H1 (cell line): ENCODE data around the gene TCL1A. TPM values are rescaled to one million over a fixed set of nuclear protein-coding genes. Genes with fewer than 3 reads are reported as not detected.

Experiments
- CTCF ChIA-PET: fragments of 300-600 bp; sonication (Branson Sonifier 250); formaldehyde crosslinking; loops from one replicate; lab custom pipeline; 2021; ENCODE audit not compliant: partially characterized antibody; lab: Charles Lee
- POLR2A ChIA-PET: fragments of 300-600 bp; sonication (Branson Sonifier 250); formaldehyde crosslinking; loops from one replicate; lab custom pipeline; 2021; ENCODE audit warnings: inconsistent platforms; ENCODE audit not compliant: partially characterized antibody; lab: Charles Lee
- DNase-seq, 2 experiments: peaks; one replicate each; pipeline versions ENCODE4 v3.0.0 to v3.0.0-alpha.2; 2010 to 2022; ENCODE audit warnings: low spot score in 2 of 2, low read depth in 1 of 2, mixed read lengths in 1 of 2
- FAIRE-seq: peaks from 2 replicates; lab custom pipeline; 2011; peaks lifted over from hg19 to GRCh38; lab: Jason Lieb, UNC
- H2AFZ ChIP-seq: 2 replicates; pipeline ENCODE4 v1.8.1; 2012; ENCODE audit warnings: low read length, inconsistent platforms
- H2AK5ac ChIP-seq: 2 replicates; pipeline ENCODE4 v1.6.1; 2013; ENCODE audit warnings: low read depth, low read length
- H2BK120ac ChIP-seq: replicated peaks from 2 replicates; pipeline ENCODE3; 2013; ENCODE audit warnings: low read depth, low read length, inconsistent platforms
- H2BK12ac ChIP-seq: 2 replicates; pipeline ENCODE4 v1.6.1; 2013; ENCODE audit warnings: low read depth, low read length
- H2BK15ac ChIP-seq: 2 replicates; pipeline ENCODE4 v1.6.1; 2013; ENCODE audit warnings: low read length
- H2BK20ac ChIP-seq: 2 replicates; pipeline ENCODE4 v1.6.1; 2013; ENCODE audit warnings: low read length
- H2BK5ac ChIP-seq: 2 replicates; pipeline ENCODE4 v1.6.1; 2013; ENCODE audit warnings: low read depth, low read length
- H3K14ac ChIP-seq: 2 replicates; pipeline ENCODE4 v1.6.1; 2013; ENCODE audit warnings: inconsistent platforms; ENCODE audit not compliant: insufficient read length
- H3K18ac ChIP-seq: 2 replicates; pipeline ENCODE4 v1.6.1; 2013; ENCODE audit warnings: low read length; ENCODE audit errors: extremely low read depth
- H3K23ac ChIP-seq: 2 replicates; pipeline ENCODE4 v1.6.1; 2013; ENCODE audit warnings: inconsistent platforms; ENCODE audit not compliant: insufficient read length
- H3K23me2 ChIP-seq: 2 replicates; pipeline ENCODE4 v1.6.1; 2013; ENCODE audit warnings: low read depth, low read length
- H3K27ac ChIP-seq: 2 replicates; pipeline ENCODE4 v1.6.1; 2011; ENCODE audit warnings: low read depth, low read length, inconsistent platforms
- H3K27me3 ChIP-seq, 4 experiments: replicated peaks in 1 of 4; 1 replicate in 1 of 4; 2 replicates in 3 of 4; pipeline versions ENCODE4 v1.6.1 to v1.8.1; 2011 to 2013; ENCODE audit warnings: low read length in 3 of 4, mild to moderate bottlenecking in 3 of 4, inconsistent platforms in 2 of 4, mixed read lengths in 2 of 4, moderate library complexity in 1 of 4; ENCODE audit not compliant: control insufficient read depth in 3 of 4, insufficient read depth in 3 of 4; ENCODE audit errors: extremely low read depth in 1 of 4
- H3K36me3 ChIP-seq, 4 experiments: 2 replicates each; pipeline versions ENCODE4 v1.6.1 to v1.8.1; 2011 to 2013; ENCODE audit warnings: mild to moderate bottlenecking in 4 of 4, low read length in 3 of 4, moderate library complexity in 2 of 4, control low read depth in 1 of 4, inconsistent platforms in 1 of 4; ENCODE audit not compliant: insufficient read depth in 4 of 4, control insufficient read depth in 2 of 4
- H3K4ac ChIP-seq: replicated peaks from 2 replicates; pipeline ENCODE3; 2013; ENCODE audit warnings: low read length, low read depth, mixed read lengths, inconsistent platforms; ENCODE audit not compliant: insufficient read length
- H3K4me1 ChIP-seq, 4 experiments: replicated peaks in 1 of 4; 1 replicate in 1 of 4; 2 replicates in 3 of 4; pipeline versions ENCODE4 v1.6.1 to v1.8.1; 2011 to 2013; ENCODE audit warnings: low read length in 3 of 4, inconsistent platforms in 2 of 4, mixed read lengths in 1 of 4; ENCODE audit not compliant: insufficient read depth in 4 of 4, control insufficient read depth in 3 of 4
- H3K4me2 ChIP-seq, 2 experiments: 2 replicates each; pipeline versions ENCODE4 v1.6.1 to v1.8.1; 2011 to 2013; ENCODE audit warnings: low read depth in 2 of 2, low read length in 2 of 2, control low read depth in 1 of 2, inconsistent platforms in 1 of 2, mild to moderate bottlenecking in 1 of 2; ENCODE audit not compliant: insufficient read depth in 1 of 2
- H3K4me3 ChIP-seq, 4 experiments: fragments of 200-600, 300-600 bp in 1 of 4; sonication (generic), shearing (Covaris generic), sonication (Bioruptor Twin) in 1 of 4; 2 replicates each; pipeline versions ENCODE4 v1.5.1 to v1.8.1; 2011 to 2016; ENCODE audit warnings: low read length in 4 of 4, low read depth in 3 of 4, control low read depth in 2 of 4, inconsistent platforms in 2 of 4, mild to moderate bottlenecking in 2 of 4, mixed read lengths in 1 of 4, moderate library complexity in 1 of 4; ENCODE audit not compliant: insufficient read depth in 2 of 4; ENCODE audit errors: extremely low read depth in 1 of 4
- H3K56ac ChIP-seq: replicated peaks from 2 replicates; pipeline ENCODE3; 2013; ENCODE audit warnings: low read depth, mild to moderate bottlenecking, mixed read lengths, low read length, inconsistent platforms; ENCODE audit not compliant: insufficient read length
- H3K79me1 ChIP-seq: 2 replicates; pipeline ENCODE4 v1.6.1; 2013; ENCODE audit warnings: low read depth, low read length, control low read depth
- H3K79me2 ChIP-seq, 2 experiments: 2 replicates each; pipeline versions ENCODE4 v1.6.1 to v1.8.1; 2012 to 2013; ENCODE audit warnings: low read length in 2 of 2, mild to moderate bottlenecking in 2 of 2, inconsistent platforms in 1 of 2; ENCODE audit not compliant: insufficient read depth in 2 of 2, control insufficient read depth in 1 of 2
- H3K9ac ChIP-seq, 4 experiments: replicated peaks in 1 of 4; 1 replicate in 1 of 4; 2 replicates in 3 of 4; pipeline versions ENCODE4 v1.6.1 to v1.8.1; 2011 to 2013; ENCODE audit warnings: low read depth in 3 of 4, low read length in 3 of 4, control low read depth in 2 of 4, mild to moderate bottlenecking in 2 of 4, moderate library complexity in 2 of 4, inconsistent platforms in 1 of 4; ENCODE audit errors: extremely low read depth in 1 of 4
- H3K9me3 ChIP-seq, 2 experiments: 2 replicates each; pipeline versions ENCODE4 v1.6.1 to v1.8.1; 2012 to 2013; ENCODE audit warnings: mild to moderate bottlenecking in 2 of 2, moderate library complexity in 2 of 2, control low read depth in 1 of 2, inconsistent platforms in 1 of 2, low read depth in 1 of 2, low read length in 1 of 2, mixed read lengths in 1 of 2; ENCODE audit not compliant: insufficient read depth in 2 of 2
- H4K20me1 ChIP-seq, 2 experiments: replicated peaks in 1 of 2; 2 replicates each; pipeline versions ENCODE3 to v1.8.1; 2011 to 2013; ENCODE audit warnings: inconsistent platforms in 2 of 2, low read length in 2 of 2, mild to moderate bottlenecking in 1 of 2; ENCODE audit not compliant: insufficient read depth in 2 of 2, control insufficient read depth in 1 of 2
- H4K5ac ChIP-seq: 2 replicates; pipeline ENCODE4 v1.6.1; 2013; ENCODE audit warnings: low read length, low read depth, mixed read lengths, inconsistent platforms; ENCODE audit not compliant: insufficient read length
- H4K8ac ChIP-seq: 2 replicates; pipeline ENCODE4 v1.8.0; 2013; ENCODE audit warnings: mild to moderate bottlenecking, moderate library complexity, low read length, inconsistent platforms; ENCODE audit not compliant: insufficient read depth; ENCODE audit errors: extremely low read depth
- H4K91ac ChIP-seq: replicated peaks from 2 replicates; pipeline ENCODE3; 2013; ENCODE audit warnings: low read length, mixed read lengths, inconsistent platforms; ENCODE audit not compliant: insufficient read length
- ATF2 ChIP-seq: IDR thresholded peaks from 2 replicates; pipeline ENCODE4 v1.6.1; 2012; ENCODE audit warnings: low read length, inconsistent platforms
- CEBPB ChIP-seq: IDR thresholded peaks from 2 replicates; pipeline ENCODE4 v1.6.1; 2012; ENCODE audit warnings: low read depth, low read length
- CHD2 ChIP-seq: IDR thresholded peaks from 2 replicates; pipeline ENCODE4 v1.6.1; 2012; ENCODE audit warnings: low read length, improper control_type of control experiment
- CTBP2 ChIP-seq: IDR thresholded peaks from 2 replicates; pipeline ENCODE4 v1.7.0; 2011; ENCODE audit warnings: borderline replicate concordance, mild to moderate bottlenecking, moderate library complexity, mixed read lengths, low read length; ENCODE audit not compliant: insufficient read depth, insufficient read length
- FOSL1 ChIP-seq: IDR thresholded peaks from 2 replicates; pipeline ENCODE4 v1.6.1; 2011; ENCODE audit warnings: mild to moderate bottlenecking, low read depth, low read length, moderate library complexity; ENCODE audit not compliant: insufficient read depth
- GABPA ChIP-seq: IDR thresholded peaks from 2 replicates; pipeline ENCODE4 v1.6.1; 2011; ENCODE audit warnings: mild to moderate bottlenecking, low read length, moderate library complexity, borderline replicate concordance; ENCODE audit not compliant: insufficient read depth
- JUN ChIP-seq: IDR thresholded peaks from 2 replicates; pipeline ENCODE4 v1.6.1; 2011; ENCODE audit warnings: low read depth, mild to moderate bottlenecking, improper control_type of control experiment, low read length
- NANOG ChIP-seq: IDR thresholded peaks from 2 replicates; pipeline ENCODE4 v1.6.1; 2011; ENCODE audit warnings: low read length, low read depth, mild to moderate bottlenecking, inconsistent platforms; ENCODE audit not compliant: insufficient read depth, poor library complexity, severe bottlenecking
- RBBP5 ChIP-seq: IDR thresholded peaks from 2 replicates; pipeline ENCODE4 v1.7.1; 2012; ENCODE audit warnings: low read depth, mild to moderate bottlenecking, inconsistent platforms, low read length, moderate library complexity, borderline replicate concordance
- SIX5 ChIP-seq: IDR thresholded peaks from 2 replicates; pipeline ENCODE4 v1.6.1; 2011; ENCODE audit warnings: mild to moderate bottlenecking, low read depth, low read length
- TCF12 ChIP-seq: IDR thresholded peaks from 2 replicates; pipeline ENCODE4 v1.6.1; 2011; ENCODE audit warnings: low read depth, mild to moderate bottlenecking, low read length
- YY1 ChIP-seq: IDR thresholded peaks from 2 replicates; pipeline ENCODE4 v1.6.1; 2011; ENCODE audit warnings: low read depth, mild to moderate bottlenecking, low read length
- WGBS, 2 experiments: shearing (Covaris generic) in 1 of 2; methylation state at CpG; one replicate each; pipeline versions ENCODE4 v1.1.6 to v1.1.7; 2013 to 2015; ENCODE audit warnings: low lambda C conversion rate in 2 of 2, mixed read lengths in 2 of 2, inconsistent platforms in 1 of 2, low coverage in 1 of 2, missing lambda C conversion rate in 1 of 2; ENCODE audit not compliant: insufficient replicate concordance in 2 of 2, insufficient coverage in 1 of 2, insufficient read length in 1 of 2; ENCODE audit errors: extremely low coverage in 1 of 2, missing lambda C conversion rate in 1 of 2; 5-methylcytosine and 5-hydroxymethylcytosine counted together
- polyA plus RNA-seq, 7 experiments: library from polyadenylated mRNA; depleted of rRNA in 3 of 7; stranded (reverse) in 5 of 7; unstranded in 2 of 7; fragments of >200 nt in 5 of 7; fragments of 200-250 nt in 2 of 7; gene quantifications; 1 replicate in 5 of 7; 2 replicates in 1 of 7; 4 replicates in 1 of 7; pipeline versions ENCODE4 v1.2.1 to v1.2.3, GENCODE V29; 2011 to 2013; ENCODE audit warnings: missing spikeins in 2 of 7, mixed read lengths in 2 of 7
- total RNA-seq: library from RNA; stranded (reverse); fragmentation: NEBNext Ultra II Directional; extraction: Animal tissue kit (Norgen Biotek cat#: 25700); gene quantifications from 2 replicates; pipeline ENCODE4 v1.2.1, GENCODE V29; 2021

TCL1A gene
- total and polyA plus RNA-seq, 2 of the 8 experiments (the other 6 are each of a cell fraction or from before 2014, with no cell fraction given), result 0.35 to 7.6 TPM

- H3K56ac ChIP-seq, result no peak overlapping the region
- no peaks in the 10 kb centered on the region for H3K36me3 ChIP-seq
- H2AK5ac ChIP-seq, result no peak overlapping the region
- H3K4me2 ChIP-seq, result no peak overlapping the region
- no peak overlapping the region for H4K8ac ChIP-seq
- H3K9ac ChIP-seq, result no peak overlapping the region
- no peak overlapping the region for H4K91ac ChIP-seq
- no peak overlapping the region for H3K18ac ChIP-seq
- H3K4ac ChIP-seq, result no peak overlapping the region
- no peak overlapping the region for H3K14ac ChIP-seq
- POLR2A ChIA-PET, result no interaction called here
- CTCF ChIA-PET, result interaction anchor here (0.6 to 5.2 kb wide), 8 partner anchors 11 to 115 kb away, joined by 3 to 46 read pairs (median 8); no protein-coding TSS in a partner anchor
- peaks cover 2 to 7% (median 5%) of the 10 kb centered on the region in 4 experiments; a peak in 4 of 7 replicates for H3K4me1 ChIP-seq
- no peak overlapping the region for H3K27ac ChIP-seq
- peaks cover 0 to 2% of the 10 kb centered on the region in 2 experiments; a peak in 1 of 4 replicates for H3K9me3 ChIP-seq
- H3K27me3 ChIP-seq, result peaks cover 0 to 3% (median 0%) of the 10 kb centered on the region in 4 experiments; a peak in 3 of 7 replicates
- H4K5ac ChIP-seq, result no peak overlapping the region
- H3K4me3 ChIP-seq, result no peak overlapping the region
- H3K79me2 ChIP-seq, result no peaks in the 10 kb centered on the region
- H3K79me1 ChIP-seq, result no peaks in the 10 kb centered on the region
- no peak overlapping the region for H2BK12ac ChIP-seq
- no peak for FAIRE-seq
- 88% methylated on average over 2 of the region's 2 CpGs; no CpG with 5 or more reads in 1 of the 2 experiments for WGBS, 2 experiments
- H2BK5ac ChIP-seq, result no peak overlapping the region
- no peak for DNase-seq
- H2AFZ ChIP-seq, result no peak overlapping the region
- no peaks in the 10 kb centered on the region for H4K20me1 ChIP-seq
- H3K23ac ChIP-seq, result no peak overlapping the region
- no peak overlapping the region for H2BK120ac ChIP-seq
- H2BK20ac ChIP-seq, result no peak overlapping the region; the same call in 1 of the 2 replicates
- H2BK15ac ChIP-seq, result no peak overlapping the region
- no peaks in the 10 kb centered on the region; the same call in 1 of the 2 replicates for H3K23me2 ChIP-seq
- TF ChIP-seq CTBP2, result no peak
- TF ChIP-seq SIX5, result no peak
- TF ChIP-seq ATF2, result no peak
- TF ChIP-seq RBBP5, result no peak
- TF ChIP-seq TCF12, result no peak
- no peak for TF ChIP-seq CEBPB
- no peak for TF ChIP-seq GABPA
- no peak for TF ChIP-seq CHD2
- no peak for TF ChIP-seq JUN
- TF ChIP-seq NANOG, result no peak
- no peak for TF ChIP-seq YY1
- TF ChIP-seq FOSL1, result no peak
Observed at GRCh38 chr14:95681153-95681552, 32.8 kb downstream of the TCL1A start.
